Stimulated activated CD4-positive, alpha-beta T cell treated with anti-CD3 and anti-CD28 coated beads, Interleukin-15, amount 100 ng/mL, for 48 hours (primary cell): Measurements from ENCODE around the gene ACTN3.
"Not testable (repeated sequence)": the region's sequence is repeated elsewhere in the genome, so short reads cannot be mapped to it uniquely, and the experiment has no call there.

ENCODE experiments used
- DNase-seq, 2 donors: peaks; one replicate each; pipeline ENCODE4 v3.0.0-alpha.2; 2020; ENCODE audit warnings: low read depth in 2 of 2

Gene ACTN3

GRCh38 chr11:66544952-66545351 lies 1.8 kb upstream of the ACTN3 start:
- not testable (repeated sequence) for DNase-seq

- peak; percentile 82 to 89 for DNase-seq
These were observed 869 bp upstream of the ACTN3 start, which contains the start of gene ZDHHC24 for GRCh38 chr11:66545701-66546367. ZDHHC24 (minus strand) TSS chr11:66546048; CDS start chr11:66546003, 45 bp downstream.

- DNase-seq, result no peak
These were observed 411 bp downstream of the ACTN3 start for GRCh38 chr11:66546966-66547661.

GRCh38 chr11:66547662-66548009 lies 933 bp downstream of the ACTN3 start:
- DNase-seq, result no peak

GRCh38 chr11:66548041-66548440 lies 1.3 kb downstream of the ACTN3 start:
- DNase-seq, result no peak

- no peak for DNase-seq
These were observed 2.3 kb downstream of the ACTN3 start for GRCh38 chr11:66548774-66549630.

GRCh38 chr11:66549696-66550095 lies 3.0 kb downstream of the ACTN3 start:
- no peak for DNase-seq

GRCh38 chr11:66550887-66551286 lies 4.2 kb downstream of the ACTN3 start:
- DNase-seq, result no peak

GRCh38 chr11:66554602-66555001 lies 7.9 kb downstream of the ACTN3 start:
- DNase-seq, result no peak

GRCh38 chr11:66555416-66555815 lies 8.7 kb downstream of the ACTN3 start:
- no peak for DNase-seq

GRCh38 chr11:66556086-66556485 lies 9.4 kb downstream of the ACTN3 start:
- no peak for DNase-seq

GRCh38 chr11:66557733-66558326 lies 11.1 kb downstream of the ACTN3 start:
- no peak for DNase-seq

GRCh38 chr11:66559142-66559865 lies 12.6 kb downstream of the ACTN3 start:
- DNase-seq, result no peak

GRCh38 chr11:66559866-66560676 lies 13.4 kb downstream of the ACTN3 start:
- DNase-seq, result no peak

- DNase-seq, result no peak
These were observed 14.7 kb downstream of the ACTN3 start for GRCh38 chr11:66561178-66561974.

- no peak for DNase-seq
These were observed 15.2 kb downstream of the ACTN3 start for GRCh38 chr11:66561975-66562248.

- DNase-seq, result no peak
These were observed 15.6 kb downstream of the ACTN3 start for GRCh38 chr11:66562275-66562674.

GRCh38 chr11:66562907-66563583 lies 16.3 kb downstream of the ACTN3 start:
- DNase-seq, result no peak

- DNase-seq, result no peak
These were observed 17.1 kb downstream of the ACTN3 start for GRCh38 chr11:66563832-66564231.
